Measurements from ENCODE around the gene SYT2.

The SYT2 gene

GRCh38 chr1:202648605-202649226 lies 61.5 kb downstream of the SYT2 start (continued):
- TF ChIP-seq PATZ1 (CRISPR knock-in tag; IDR thresholded peaks at IDR 0.05; ENCODE audit: borderline replicate concordance) (no peak), ZC3H10 (CRISPR knock-in tag; IDR thresholded peaks at IDR 0.05) (no peak), RARB (CRISPR knock-in tag; IDR thresholded peaks at IDR 0.05) (no peak), ZNF8 (CRISPR knock-in tag; IDR thresholded peaks at IDR 0.05) (no peak), CSDC2 (CRISPR knock-in tag; IDR thresholded peaks at IDR 0.05) (no peak), SNAI2 (CRISPR knock-in tag; IDR thresholded peaks at IDR 0.05) (no peak), TOX (CRISPR knock-in tag; IDR thresholded peaks at IDR 0.05; ENCODE audit: borderline replicate concordance) (no peak), BACH2 (CRISPR knock-in tag; IDR thresholded peaks at IDR 0.05; ENCODE audit: borderline replicate concordance) (no peak), PPARA (CRISPR knock-in tag; IDR thresholded peaks at IDR 0.05; ENCODE audit: borderline replicate concordance) (no peak)
- TF ChIP-seq, protein P1, sequence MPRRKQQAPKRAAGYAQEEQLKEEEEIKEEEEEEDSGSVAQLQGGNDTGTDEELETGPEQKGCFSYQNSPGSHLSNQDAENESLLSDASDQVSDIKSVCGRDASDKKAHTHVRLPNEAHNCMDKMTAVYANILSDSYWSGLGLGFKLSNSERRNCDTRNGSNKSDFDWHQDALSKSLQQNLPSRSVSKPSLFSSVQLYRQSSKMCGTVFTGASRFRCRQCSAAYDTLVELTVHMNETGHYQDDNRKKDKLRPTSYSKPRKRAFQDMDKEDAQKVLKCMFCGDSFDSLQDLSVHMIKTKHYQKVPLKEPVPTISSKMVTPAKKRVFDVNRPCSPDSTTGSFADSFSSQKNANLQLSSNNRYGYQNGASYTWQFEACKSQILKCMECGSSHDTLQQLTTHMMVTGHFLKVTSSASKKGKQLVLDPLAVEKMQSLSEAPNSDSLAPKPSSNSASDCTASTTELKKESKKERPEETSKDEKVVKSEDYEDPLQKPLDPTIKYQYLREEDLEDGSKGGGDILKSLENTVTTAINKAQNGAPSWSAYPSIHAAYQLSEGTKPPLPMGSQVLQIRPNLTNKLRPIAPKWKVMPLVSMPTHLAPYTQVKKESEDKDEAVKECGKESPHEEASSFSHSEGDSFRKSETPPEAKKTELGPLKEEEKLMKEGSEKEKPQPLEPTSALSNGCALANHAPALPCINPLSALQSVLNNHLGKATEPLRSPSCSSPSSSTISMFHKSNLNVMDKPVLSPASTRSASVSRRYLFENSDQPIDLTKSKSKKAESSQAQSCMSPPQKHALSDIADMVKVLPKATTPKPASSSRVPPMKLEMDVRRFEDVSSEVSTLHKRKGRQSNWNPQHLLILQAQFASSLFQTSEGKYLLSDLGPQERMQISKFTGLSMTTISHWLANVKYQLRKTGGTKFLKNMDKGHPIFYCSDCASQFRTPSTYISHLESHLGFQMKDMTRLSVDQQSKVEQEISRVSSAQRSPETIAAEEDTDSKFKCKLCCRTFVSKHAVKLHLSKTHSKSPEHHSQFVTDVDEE (CRISPR knock-in tag; IDR thresholded peaks at IDR 0.05), result no peak

- no peak for ATAC-seq
- TF ChIP-seq ZFP30 (CRISPR knock-in tag; IDR thresholded peaks at IDR 0.05) (no peak), OSR1 (CRISPR knock-in tag; IDR thresholded peaks at IDR 0.05) (no peak), ZNF8 (CRISPR knock-in tag; IDR thresholded peaks at IDR 0.05) (no peak), ARNTL (CRISPR knock-in tag; IDR thresholded peaks at IDR 0.05; ENCODE audit: borderline replicate concordance, low read depth) (no peak), ZC3H10 (CRISPR knock-in tag; IDR thresholded peaks at IDR 0.05) (no peak), ESRRG (CRISPR knock-in tag; IDR thresholded peaks at IDR 0.05) (no peak), CREB5 (CRISPR knock-in tag; IDR thresholded peaks at IDR 0.05; ENCODE audit: low read depth) (no peak), SNAI2 (CRISPR knock-in tag; IDR thresholded peaks at IDR 0.05) (no peak), BACH2 (CRISPR knock-in tag; IDR thresholded peaks at IDR 0.05; ENCODE audit: borderline replicate concordance) (no peak), ZFP3 (CRISPR knock-in tag; IDR thresholded peaks at IDR 0.05) (no peak), PPARA (CRISPR knock-in tag; IDR thresholded peaks at IDR 0.05; ENCODE audit: borderline replicate concordance) (no peak)
- TF ChIP-seq, protein P2, sequence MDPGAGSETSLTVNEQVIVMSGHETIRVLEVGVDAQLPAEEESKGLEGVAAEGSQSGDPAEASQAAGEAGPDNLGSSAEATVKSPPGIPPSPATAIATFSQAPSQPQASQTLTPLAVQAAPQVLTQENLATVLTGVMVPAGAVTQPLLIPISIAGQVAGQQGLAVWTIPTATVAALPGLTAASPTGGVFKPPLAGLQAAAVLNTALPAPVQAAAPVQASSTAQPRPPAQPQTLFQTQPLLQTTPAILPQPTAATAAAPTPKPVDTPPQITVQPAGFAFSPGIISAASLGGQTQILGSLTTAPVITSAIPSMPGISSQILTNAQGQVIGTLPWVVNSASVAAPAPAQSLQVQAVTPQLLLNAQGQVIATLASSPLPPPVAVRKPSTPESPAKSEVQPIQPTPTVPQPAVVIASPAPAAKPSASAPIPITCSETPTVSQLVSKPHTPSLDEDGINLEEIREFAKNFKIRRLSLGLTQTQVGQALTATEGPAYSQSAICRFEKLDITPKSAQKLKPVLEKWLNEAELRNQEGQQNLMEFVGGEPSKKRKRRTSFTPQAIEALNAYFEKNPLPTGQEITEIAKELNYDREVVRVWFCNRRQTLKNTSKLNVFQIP (CRISPR knock-in tag; IDR thresholded peaks at IDR 0.05; ENCODE audit: borderline replicate concordance, low read depth), result no peak
Measured at GRCh38 chr1:202645097-202645476, 65.2 kb downstream of the SYT2 start.

DNA sequence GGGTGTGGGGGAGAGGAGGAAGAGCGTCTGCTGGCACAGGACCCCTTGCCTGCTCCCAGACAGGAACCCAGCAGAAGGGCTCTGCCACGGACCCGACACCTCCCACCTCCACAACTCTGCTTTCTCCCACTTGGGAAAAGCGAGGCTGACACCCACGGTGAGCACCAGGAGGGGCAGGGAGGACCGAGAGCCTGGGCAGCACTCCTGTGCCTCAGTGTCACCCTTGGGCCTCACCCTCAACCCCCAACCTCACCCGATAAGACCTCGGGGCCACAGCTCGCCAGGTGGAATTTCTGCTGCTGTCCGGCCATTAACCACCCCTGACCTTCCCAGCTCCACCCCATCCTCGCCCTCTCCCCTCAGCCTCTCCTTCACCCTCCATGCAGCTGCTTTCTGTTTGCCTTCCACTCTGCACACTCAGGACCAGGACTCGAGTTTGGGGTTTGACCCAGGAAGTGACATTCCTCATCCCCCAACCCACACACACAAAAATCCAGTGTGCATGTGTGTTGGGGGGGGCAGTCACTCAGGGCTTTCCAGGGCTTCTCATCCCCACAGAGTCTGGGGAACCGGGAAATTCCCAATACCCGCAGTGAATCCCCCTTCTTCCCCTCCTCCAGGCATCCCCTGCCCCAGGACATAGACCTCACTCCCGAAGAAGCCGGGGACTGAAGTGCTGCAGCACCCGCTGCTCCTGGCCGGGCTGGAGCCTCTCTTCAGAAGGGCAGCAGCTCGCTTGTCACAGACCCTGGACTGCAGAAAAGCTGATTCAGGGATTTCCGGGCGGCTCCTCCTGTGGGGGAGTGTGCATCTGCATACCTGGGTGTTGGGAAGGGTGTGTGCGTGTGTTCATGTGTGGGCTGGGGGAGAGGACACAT lies 65.8 kb downstream of the SYT2 start:
- no peak for TF ChIP-seq ESRRG (CRISPR knock-in tag; IDR thresholded peaks at IDR 0.05)
- no peak for TF ChIP-seq OSR1 (CRISPR knock-in tag; IDR thresholded peaks at IDR 0.05)
- TF ChIP-seq ZFP30 (CRISPR knock-in tag; IDR thresholded peaks at IDR 0.05), result no peak
- TF ChIP-seq GLIS3 (CRISPR knock-in tag; IDR thresholded peaks at IDR 0.05), result no peak
- no peak for TF ChIP-seq ZNF565 (CRISPR knock-in tag; conservative IDR thresholded peaks at IDR 0.05; ENCODE audit: low read depth)
- TF ChIP-seq BACH2 (CRISPR knock-in tag; IDR thresholded peaks at IDR 0.05; ENCODE audit: borderline replicate concordance), result no peak
- TF ChIP-seq TCF4 (CRISPR knock-in tag; IDR thresholded peaks at IDR 0.05; ENCODE audit: borderline replicate concordance), result no peak
- no peak for TF ChIP-seq SNAI2 (CRISPR knock-in tag; IDR thresholded peaks at IDR 0.05)
- no peak for TF ChIP-seq ISL1 (CRISPR knock-in tag; IDR thresholded peaks at IDR 0.05)
- no peak for ATAC-seq

All from SK-N-SH treated with all-trans-retinoic acid at 6 μM for 48 hours (cell line).